Right lobe of liver (tissue), 6 donors: ENCODE measurements around the gene RELL1. TPM values are rescaled to one million over a fixed set of nuclear protein-coding genes. Genes with fewer than 3 reads are reported as not detected.

Experiments used
- ATAC-seq, 4 donors: fragments of 200-7000 bp; cut with Tn5 transposase; one replicate each; pipeline ENCODE4 v1.9.1; 2020; ENCODE audit warnings: mild to moderate bottlenecking in 4 of 4, moderate library complexity in 4 of 4
- DNase-seq, 3 donors: peaks; one replicate each; pipeline ENCODE4 v3.0.0-alpha.2; 2020
- H3K27ac ChIP-seq, 3 donors: fragments of 200-600 bp; one replicate each; pipeline ENCODE4 v1.8.0; 2022
- H3K27me3 ChIP-seq, 2 donors: fragments of 200-600 bp; one replicate each; pipeline ENCODE4 v1.8.0; 2022
- H3K36me3 ChIP-seq, 4 donors: fragments of 200-600 bp; sonication (generic) in 1 of 4; one replicate each; pipeline versions ENCODE4 v1.5.1 to v1.8.0; 2017 to 2022; ENCODE audit warnings: control low read depth in 1 of 4
- H3K4me1 ChIP-seq, 4 donors: fragments of 200-600 bp; sonication (generic) in 1 of 4; one replicate each; pipeline versions ENCODE4 v1.5.1 to v1.8.0; 2017 to 2022; ENCODE audit warnings: control low read depth in 1 of 4
- H3K4me3 ChIP-seq, 3 donors: fragments of 200-600 bp; one replicate each; pipeline ENCODE4 v1.8.0; 2022
- H3K9me3 ChIP-seq, 4 donors: fragments of 200-600 bp; sonication (generic) in 1 of 4; one replicate each; pipeline versions ENCODE4 v1.5.1 to v1.8.0; 2017 to 2022; ENCODE audit warnings: control low read depth in 1 of 4
- POLR2A ChIP-seq: fragments of 450-650 bp; IDR thresholded peaks from one replicate; pipeline ENCODE4 v1.6.1; 2017; ENCODE audit warnings: antibody characterized with exemption, mild to moderate bottlenecking
- WGBS: methylation state at CpG from one replicate; pipeline ENCODE4 v1.1.6; 2018; ENCODE audit warnings: low coverage, low lambda C conversion rate; ENCODE audit not compliant: insufficient coverage; ENCODE audit errors: missing lambda C conversion rate; 5-methylcytosine and 5-hydroxymethylcytosine counted together
- intact Hi-C, 2 donors: fragments of 100-400 bp; cut with DNase I; formaldehyde crosslinking; loops; one replicate each; pipeline versions ENCODE4 v1.11.2 to v1.14.1; 2022
- total RNA-seq, 6 experiments: library from RNA; depleted of rRNA in 2 of 6; stranded (reverse); fragments of >200 nt in 2 of 6; fragmentation: NEBNext Ultra II Directional in 3 of 6; extraction: Animal tissue kit (Norgen Biotek cat#: 25700) in 3 of 6; gene quantifications; one replicate each; pipeline versions ENCODE4 v1.1.0 to v1.2.4, GENCODE V29; 2016 to 2023
- TF ChIP-seq, protein P1 (sequence below), 4 donors: fragments of 200-600 bp in 3 of 4; fragments of 450-650 bp in 1 of 4; IDR thresholded peaks; one replicate each; pipeline versions ENCODE4 v1.5.1 to v1.8.0; 2016 to 2022; ENCODE audit warnings: antibody characterized with exemption in 4 of 4, mild to moderate bottlenecking in 2 of 4
- donor health status: DM: no; HTN: yes; CAD: no.
- donor health status: DM: no; HTN: no; CAD: no.
- donor health status: DM: no; HTN: no; CAD: no.
- donor health status: DM: no; HTN: yes; CAD: no.
- donor health status: DM: no; HTN: yes; CAD: no.

The RELL1 gene
- total RNA-seq, 6 experiments from 2014 or later: 5.7 to 14.6 (median 7.8) TPM

- Histone ChIP-seq H3K27me3 (no peaks in the 10 kb centered on the region), H3K4me3 (no peak overlapping the region), H3K36me3 (no peaks in the 10 kb centered on the region), H3K27ac (no peak overlapping the region), H3K4me1 (peaks cover 0 to 34% (median 7%) of the 10 kb centered on the region in 4 donors), H3K9me3 (no peaks in the 10 kb centered on the region)
- ATAC-seq (no peak), DNase-seq (no peak)
- TF ChIP-seq, protein P1, sequence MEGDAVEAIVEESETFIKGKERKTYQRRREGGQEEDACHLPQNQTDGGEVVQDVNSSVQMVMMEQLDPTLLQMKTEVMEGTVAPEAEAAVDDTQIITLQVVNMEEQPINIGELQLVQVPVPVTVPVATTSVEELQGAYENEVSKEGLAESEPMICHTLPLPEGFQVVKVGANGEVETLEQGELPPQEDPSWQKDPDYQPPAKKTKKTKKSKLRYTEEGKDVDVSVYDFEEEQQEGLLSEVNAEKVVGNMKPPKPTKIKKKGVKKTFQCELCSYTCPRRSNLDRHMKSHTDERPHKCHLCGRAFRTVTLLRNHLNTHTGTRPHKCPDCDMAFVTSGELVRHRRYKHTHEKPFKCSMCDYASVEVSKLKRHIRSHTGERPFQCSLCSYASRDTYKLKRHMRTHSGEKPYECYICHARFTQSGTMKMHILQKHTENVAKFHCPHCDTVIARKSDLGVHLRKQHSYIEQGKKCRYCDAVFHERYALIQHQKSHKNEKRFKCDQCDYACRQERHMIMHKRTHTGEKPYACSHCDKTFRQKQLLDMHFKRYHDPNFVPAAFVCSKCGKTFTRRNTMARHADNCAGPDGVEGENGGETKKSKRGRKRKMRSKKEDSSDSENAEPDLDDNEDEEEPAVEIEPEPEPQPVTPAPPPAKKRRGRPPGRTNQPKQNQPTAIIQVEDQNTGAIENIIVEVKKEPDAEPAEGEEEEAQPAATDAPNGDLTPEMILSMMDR (IDR thresholded peaks at IDR 0.05): no peak
- no peak for TF ChIP-seq POLR2A
- intact Hi-C loops: loop anchor here in 1 of 2 donors (5.0 kb wide), 1 partner anchor 78 kb away; no protein-coding TSS in a partner anchor
- WGBS: 100% methylated on average over 1 of the region's 1 CpG
Measured at GRCh38 chr4:37680089-37680488, 6.1 kb downstream of the RELL1 start.

- H3K9me3 ChIP-seq: no peaks in the 10 kb centered on the region
- ATAC-seq (peak in 1 of 4 donors; percentile 31), DNase-seq (no peak)
- H3K36me3 ChIP-seq: no peaks in the 10 kb centered on the region
- H3K27ac ChIP-seq: no peak overlapping the region
- H3K4me3 ChIP-seq: no peak overlapping the region
- intact Hi-C loops: no loop called here
- H3K27me3 ChIP-seq: no peaks in the 10 kb centered on the region
- TF ChIP-seq POLR2A: no peak
- TF ChIP-seq, protein P1 (IDR thresholded peaks at IDR 0.05): no peak
- H3K4me1 ChIP-seq: peaks cover 0 to 27% (median 7%) of the 10 kb centered on the region in 4 donors
- 62% methylated on average over 2 of the region's 2 CpGs for WGBS
Measured at GRCh38 chr4:37679301-37679700, 6.9 kb downstream of the RELL1 start.

GRCh38 chr4:37678624-37679023, 7.6 kb downstream of the RELL1 start:
- no peak for ATAC-seq

DNA sequence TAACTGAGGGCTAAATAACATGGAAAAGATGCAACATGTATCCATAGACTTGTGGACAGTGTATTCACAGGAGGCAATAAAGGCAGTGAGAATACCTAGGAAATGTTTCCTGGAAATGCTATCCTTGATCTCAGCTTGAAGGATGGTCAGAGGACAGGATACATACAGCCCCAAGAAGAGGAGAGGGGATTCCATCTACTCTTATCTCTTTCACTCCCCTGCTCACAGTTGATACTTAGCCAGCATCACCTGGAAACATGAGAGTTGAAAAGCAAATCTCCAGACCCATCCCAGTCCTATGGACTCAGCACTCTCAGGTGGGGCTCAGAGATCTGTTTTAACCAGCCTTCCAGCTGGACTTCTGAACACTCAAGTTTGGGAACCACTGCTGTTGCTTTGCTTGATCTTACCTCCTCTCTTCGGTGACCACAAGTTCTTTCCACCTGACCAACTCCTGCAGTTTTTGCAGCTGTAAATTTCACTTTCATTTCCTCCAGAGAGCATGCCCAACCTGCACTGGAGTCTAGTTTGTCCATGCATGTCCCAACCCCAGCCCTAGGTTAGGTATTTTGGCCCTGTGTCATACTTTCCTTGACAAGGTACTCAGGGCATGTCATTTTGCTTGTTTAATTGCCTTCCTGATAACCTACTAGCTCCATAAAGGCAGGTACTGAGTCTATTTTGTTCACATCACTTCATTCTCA, 10.4 kb downstream of the RELL1 start:
- intact Hi-C loops: no loop called here
- Histone ChIP-seq H3K4me3 (peak overlapping the region in 2 of 3 donors; percentile 12 to 17), H3K27me3 (no peaks in the 10 kb centered on the region), H3K9me3 (no peaks in the 10 kb centered on the region), H3K4me1 (peaks cover 0 to 15% (median 5%) of the 10 kb centered on the region in 4 donors), H3K36me3 (no peaks in the 10 kb centered on the region), H3K27ac (peak overlapping the region in 2 of 3 donors; percentile 29 to 48)
- 0% methylated on average over 1 of the region's 1 CpG for WGBS
- TF ChIP-seq POLR2A: no peak
- TF ChIP-seq, protein P1 (IDR thresholded peaks at IDR 0.05): no peak
- peak in 1 of 3 donors; percentile 69 for DNase-seq
- ATAC-seq: peak; percentile 91 to 96 (median 94)

More at GRCh38 chr4:37678624-37679023, 7.6 kb downstream of the RELL1 start:
- intact Hi-C loops: no loop called here
- TF ChIP-seq, protein P1 (IDR thresholded peaks at IDR 0.05): no peak
- no peak for TF ChIP-seq POLR2A
- Histone ChIP-seq H3K27me3 (no peaks in the 10 kb centered on the region), H3K4me3 (no peak overlapping the region), H3K9me3 (no peaks in the 10 kb centered on the region), H3K4me1 (peaks cover 0 to 24% (median 7%) of the 10 kb centered on the region in 4 donors), H3K27ac (no peak overlapping the region), H3K36me3 (no peaks in the 10 kb centered on the region)
- no peak for DNase-seq
- WGBS: 97% methylated on average over 3 of the region's 3 CpGs
